HepG2 (cell line): Measurements from ENCODE around the gene FBRSL1. TPM values are rescaled to one million over a fixed set of nuclear protein-coding genes. Genes with fewer than 3 reads are reported as not detected.

ENCODE experiments used
- ATAC-seq: fragments of 200-7000 bp; cut with Tn5 transposase; 3 replicates; pipeline ENCODE4 v1.9.1; 2020; ENCODE audit warnings: mild to moderate bottlenecking, moderate library complexity
- BruUV-seq: library from RNA; stranded (reverse); fragments of 400-500 nt; replicated peaks from 2 replicates; lab custom pipeline; 2021; lab: Mats Ljungman, UMichigan
- CTCF ChIA-PET: fragments of 300-600 bp; formaldehyde crosslinking; extraction: SDS; loops from one replicate; lab custom pipeline; 2021; ENCODE audit warnings: low total read pairs, inconsistent platforms, low intra/inter-chr PET ratio; lab: Yijun Ruan, JAX
- POLR2A ChIA-PET: fragments of 350-600 bp; sonication (Branson Sonifier 250); formaldehyde crosslinking; loops from one replicate; lab custom pipeline; 2020; ENCODE audit warnings: antibody characterized with exemption, inconsistent platforms; lab: Yijun Ruan, JAX
- DNase-seq: peaks from one replicate; pipeline ENCODE4 v3.0.0-alpha.2; 2015; ENCODE audit warnings: low spot score
- FAIRE-seq: peaks from 3 replicates; lab custom pipeline; 2011; peaks lifted over from hg19 to GRCh38; lab: Jason Lieb, UNC
- H2AFZ ChIP-seq: one replicate; pipeline ENCODE4 v1.6.1; 2011; ENCODE audit warnings: low read length, inconsistent platforms
- H3K27ac ChIP-seq: fragments of 300-600 bp; 3 replicates; pipeline ENCODE4 v1.8.0; 2011; ENCODE audit warnings: mixed run types, mild to moderate bottlenecking, mixed read lengths, low read length, inconsistent platforms; ENCODE audit not compliant: insufficient read depth; ENCODE audit errors: extremely low read length
- H3K27me3 ChIP-seq, 2 experiments: fragments of 200-600 bp in 1 of 2; 2 replicates in 1 of 2; 3 replicates in 1 of 2; pipeline versions ENCODE4 v1.6.0 to v1.8.0; 2011; ENCODE audit warnings: low read length in 2 of 2, mild to moderate bottlenecking in 2 of 2, moderate library complexity in 2 of 2, inconsistent platforms in 1 of 2; ENCODE audit not compliant: insufficient read depth in 2 of 2, control insufficient read depth in 1 of 2
- H3K36me3 ChIP-seq, 2 experiments: fragments of 200-600 bp in 1 of 2; replicated peaks in 1 of 2; 2 replicates in 1 of 2; 3 replicates in 1 of 2; pipeline versions ENCODE4 v1.5.1 to v1.8.0; 2011; ENCODE audit warnings: low read length in 2 of 2, inconsistent platforms in 1 of 2; ENCODE audit not compliant: insufficient read depth in 2 of 2, control insufficient read depth in 1 of 2
- H3K4me1 ChIP-seq: 2 replicates; pipeline ENCODE4 v1.5.1; 2012; ENCODE audit warnings: low read length, inconsistent platforms; ENCODE audit not compliant: insufficient read depth
- H3K4me2 ChIP-seq: 2 replicates; pipeline ENCODE4 v1.6.0; 2011; ENCODE audit warnings: low read depth, low read length, inconsistent platforms
- H3K4me3 ChIP-seq, 3 experiments: fragments of 200-600 bp in 1 of 3; sonication (generic), shearing (Covaris generic) in 1 of 3; replicated peaks in 1 of 3; 2 replicates each; pipeline ENCODE4 v1.5.1; 2011 to 2016; ENCODE audit warnings: low read length in 3 of 3, inconsistent platforms in 2 of 3, low read depth in 2 of 3, mild to moderate bottlenecking in 2 of 3, control low read depth in 1 of 3, mixed read lengths in 1 of 3; ENCODE audit not compliant: insufficient read depth in 1 of 3
- H3K79me2 ChIP-seq: one replicate; pipeline ENCODE4 v1.6.1; 2011; ENCODE audit warnings: low read length, inconsistent platforms; ENCODE audit not compliant: insufficient read depth
- H3K9ac ChIP-seq: 2 replicates; pipeline ENCODE4 v1.6.0; 2011; ENCODE audit warnings: mild to moderate bottlenecking, low read depth, low read length, inconsistent platforms; ENCODE audit not compliant: insufficient read depth
- H3K9me3 ChIP-seq: 2 replicates; pipeline ENCODE4 v1.5.1; 2012; ENCODE audit warnings: mild to moderate bottlenecking, low read length
- H4K20me1 ChIP-seq: 2 replicates; pipeline ENCODE4 v1.6.0; 2011; ENCODE audit warnings: inconsistent platforms, mild to moderate bottlenecking, low read length, moderate library complexity; ENCODE audit not compliant: insufficient read depth
- DZIP1 ChIP-seq: sonication (generic); formaldehyde crosslinking; IDR thresholded peaks from 2 replicates; pipeline ENCODE4 v1.5.0; 2020; ENCODE audit warnings: mild to moderate bottlenecking, missing genetic modification reagents
- HNRNPLL ChIP-seq: fragments of 200-400 bp; formaldehyde crosslinking; IDR thresholded peaks from 2 replicates; pipeline ENCODE4 v1.6.1; 2017; ENCODE audit warnings: mild to moderate bottlenecking, low read depth, low read length; ENCODE audit not compliant: poor library complexity, severe bottlenecking
- KMT2A ChIP-seq: sonication (generic); formaldehyde crosslinking; IDR thresholded peaks from 2 replicates; pipeline ENCODE4 v1.4.0; 2020; ENCODE audit warnings: missing genetic modification reagents
- MXD3 ChIP-seq: IDR thresholded peaks from 2 replicates; pipeline ENCODE4 v1.6.1; 2016; ENCODE audit warnings: mild to moderate bottlenecking, missing biosample characterization, missing genetic modification reagents
- MYNN ChIP-seq: sonication (generic); formaldehyde crosslinking; IDR thresholded peaks from 2 replicates; pipeline ENCODE4 v1.4.0; 2020; ENCODE audit warnings: mild to moderate bottlenecking, low read depth, missing genetic modification reagents
- SRY ChIP-seq: sonication (generic); formaldehyde crosslinking; IDR thresholded peaks from 2 replicates; pipeline ENCODE4 v1.8.0; 2022; ENCODE audit warnings: mild to moderate bottlenecking, missing genetic modification reagents
- TSC22D2 ChIP-seq: sonication (generic); formaldehyde crosslinking; IDR thresholded peaks from 2 replicates; pipeline ENCODE4 v1.5.1; 2020; ENCODE audit warnings: missing genetic modification reagents, mild to moderate bottlenecking, borderline replicate concordance
- ZMAT5 ChIP-seq: sonication (generic); formaldehyde crosslinking; IDR thresholded peaks from 2 replicates; pipeline ENCODE4 v1.5.0; 2020; ENCODE audit warnings: mild to moderate bottlenecking, low read depth, missing genetic modification reagents, borderline replicate concordance
- ZNF609 ChIP-seq: sonication (generic); formaldehyde crosslinking; IDR thresholded peaks from 2 replicates; pipeline ENCODE4 v1.4.0; 2020; ENCODE audit warnings: mild to moderate bottlenecking, missing genetic modification reagents, borderline replicate concordance
- ZNF75D ChIP-seq: sonication (generic); formaldehyde crosslinking; IDR thresholded peaks from 2 replicates; pipeline ENCODE4 v1.8.1; 2023; ENCODE audit warnings: missing genetic modification reagents, mild to moderate bottlenecking, borderline replicate concordance
- WGBS: methylation state at CpG from one replicate; pipeline ENCODE4 v1.1.6; 2017; ENCODE audit warnings: low lambda C conversion rate; 5-methylcytosine and 5-hydroxymethylcytosine counted together
- in situ Hi-C: cut with HindIII; loops from 2 replicates; pipeline ENCODE4 v1.10.0; 2017; ENCODE audit warnings: low pct_unique_long_range_greater_than_20kb; ENCODE audit not compliant: extremely low pct_ligation_motif_present
- intact Hi-C: fragments of 100-400 bp; cut with micrococcal nuclease; formaldehyde crosslinking; loops from one replicate; pipeline ENCODE4 v1.10.0; 2022; ENCODE audit not compliant: unreplicated experiment
- polyA plus RNA-seq, 8 experiments: library from polyadenylated mRNA; depleted of rRNA in 3 of 8; stranded (reverse) in 7 of 8; unstranded in 1 of 8; fragments of >200 nt; fragmentation: Illumina TruSeq in 4 of 8; extraction: Trizol in 4 of 8; gene quantifications; 2 replicates each; pipeline versions ENCODE4 v1.2.1 to v1.2.3, GENCODE V29; 2011 to 2016; ENCODE audit warnings: low read depth in 4 of 8, missing spikeins in 1 of 8, mixed read lengths in 1 of 8; ENCODE audit not compliant: insufficient read depth in 1 of 8
- total RNA-seq, 5 experiments: library from RNA; depleted of rRNA; stranded (reverse); fragments of >200 nt; fragmentation: Illumina TruSeq; extraction: Trizol; gene quantifications; 2 replicates each; pipeline ENCODE4 v1.2.3, GENCODE V29; 2016; ENCODE audit warnings: low read depth in 1 of 5

FBRSL1 gene
- total and polyA plus RNA-seq, 2 of the 13 experiments (the other 11 are each of a cell fraction or from before 2014, with no cell fraction given), result 3.6 to 7.9 TPM

- H3K4me1 ChIP-seq, result no peaks in the 10 kb centered on the region; the same call in 1 of the 2 replicates
- no peak overlapping the region for H3K9ac ChIP-seq
- WGBS, result 49% methylated on average over 7 of the region's 9 CpGs
- no peaks in the 10 kb centered on the region for H3K79me2 ChIP-seq
- BruUV-seq, result no TSS peak
- H4K20me1 ChIP-seq, result no peaks in the 10 kb centered on the region
- peaks cover 33 to 98% of the 10 kb centered on the region in 2 experiments for H3K27me3 ChIP-seq
- CTCF ChIA-PET, result no interaction called here
- FAIRE-seq (no peak), DNase-seq (no peak), ATAC-seq (no peak)
- TF ChIP-seq MYNN (no peak), SRY (CRISPR knock-in tag) (no peak), ZNF75D (CRISPR knock-in tag) (no peak)
- H3K4me2 ChIP-seq, result no peak overlapping the region
- intact Hi-C loops (no loop called here), in situ Hi-C loops (no loop called here)
- no peaks in the 10 kb centered on the region for H3K36me3 ChIP-seq
- no peak overlapping the region for H3K4me3 ChIP-seq
- POLR2A ChIA-PET, result no interaction called here
- no peak overlapping the region for H3K27ac ChIP-seq
- no peaks in the 10 kb centered on the region for H3K9me3 ChIP-seq
- H2AFZ ChIP-seq, result no peak overlapping the region
Measured at GRCh38 chr12:132482771-132483170, 7.2 kb upstream of the FBRSL1 start.

- WGBS, result 70% methylated on average over 18 of the region's 27 CpGs
- Histone ChIP-seq H3K27ac (no peak overlapping the region), H4K20me1 (no peaks in the 10 kb centered on the region), H3K36me3 (no peaks in the 10 kb centered on the region), H3K4me1 (peaks cover 4% of the 10 kb centered on the region), H3K4me2 (no peak overlapping the region), H3K9ac (no peak overlapping the region), H3K27me3 (peaks cover 33 to 98% of the 10 kb centered on the region in 2 experiments), H3K9me3 (no peaks in the 10 kb centered on the region), H3K79me2 (no peaks in the 10 kb centered on the region), H2AFZ (no peak overlapping the region), H3K4me3 (no peak overlapping the region)
- no peak for DNase-seq
- intact Hi-C loops (no loop called here), in situ Hi-C loops (no loop called here)
- CTCF ChIA-PET, result no interaction called here
- POLR2A ChIA-PET, result no interaction called here
- no peak for ATAC-seq
- no peak for FAIRE-seq
- no TSS peak for BruUV-seq
- no peak for TF ChIP-seq MXD3 (CRISPR knock-in tag)
- no peak for TF ChIP-seq TSC22D2 (CRISPR knock-in tag)
- TF ChIP-seq HNRNPLL, result no peak
- no peak for TF ChIP-seq ZNF609 (CRISPR knock-in tag)
- no peak for TF ChIP-seq ZMAT5 (CRISPR knock-in tag)
- no peak for TF ChIP-seq KMT2A
- TF ChIP-seq DZIP1, result no peak
Measured at GRCh38 chr12:132483208-132483607, 6.7 kb upstream of the FBRSL1 start.
